ENCODE results near the gene CYFIP2.

DNA sequence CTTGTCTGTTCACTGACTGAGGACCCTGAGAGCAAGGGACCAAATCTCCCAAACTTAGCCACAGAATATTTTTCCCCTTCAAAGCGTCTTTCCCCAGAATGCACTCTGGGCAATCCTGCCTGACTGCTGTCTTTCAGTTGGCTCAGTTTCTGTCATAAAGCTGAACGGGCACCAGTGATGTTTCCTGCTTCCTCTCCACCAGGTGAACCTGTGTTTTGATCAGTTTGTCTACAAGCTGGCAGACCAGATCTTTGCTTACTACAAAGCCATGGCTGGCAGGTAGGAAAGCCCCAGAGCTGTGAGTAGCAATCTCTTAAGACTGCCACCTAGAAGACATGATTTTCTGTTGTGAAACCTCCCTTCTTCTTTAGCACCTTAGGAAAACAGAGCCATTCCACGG, 61.8 kb downstream of the CYFIP2 start:
- TF ChIP-seq, protein P1, sequence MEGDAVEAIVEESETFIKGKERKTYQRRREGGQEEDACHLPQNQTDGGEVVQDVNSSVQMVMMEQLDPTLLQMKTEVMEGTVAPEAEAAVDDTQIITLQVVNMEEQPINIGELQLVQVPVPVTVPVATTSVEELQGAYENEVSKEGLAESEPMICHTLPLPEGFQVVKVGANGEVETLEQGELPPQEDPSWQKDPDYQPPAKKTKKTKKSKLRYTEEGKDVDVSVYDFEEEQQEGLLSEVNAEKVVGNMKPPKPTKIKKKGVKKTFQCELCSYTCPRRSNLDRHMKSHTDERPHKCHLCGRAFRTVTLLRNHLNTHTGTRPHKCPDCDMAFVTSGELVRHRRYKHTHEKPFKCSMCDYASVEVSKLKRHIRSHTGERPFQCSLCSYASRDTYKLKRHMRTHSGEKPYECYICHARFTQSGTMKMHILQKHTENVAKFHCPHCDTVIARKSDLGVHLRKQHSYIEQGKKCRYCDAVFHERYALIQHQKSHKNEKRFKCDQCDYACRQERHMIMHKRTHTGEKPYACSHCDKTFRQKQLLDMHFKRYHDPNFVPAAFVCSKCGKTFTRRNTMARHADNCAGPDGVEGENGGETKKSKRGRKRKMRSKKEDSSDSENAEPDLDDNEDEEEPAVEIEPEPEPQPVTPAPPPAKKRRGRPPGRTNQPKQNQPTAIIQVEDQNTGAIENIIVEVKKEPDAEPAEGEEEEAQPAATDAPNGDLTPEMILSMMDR (IDR thresholded peaks at IDR 0.05), result no peak
- no peak for TF ChIP-seq POLR2A (IDR thresholded peaks at IDR 0.05)

Measured in esophagus squamous epithelium (tissue), 4 donors.